ENCODE data around the gene ELP5. TPM values are rescaled to one million over a fixed set of nuclear protein-coding genes. Genes with fewer than 3 reads are reported as not detected.

Gene ELP5
- total and polyA plus RNA-seq, 11 donors = 28.0 to 87.2 (median 50.4) TPM

- WGBS, 4 donors = 1 to 2% (median 1%) methylated on average over 39 to 70 of the region's 73 CpGs
- Histone ChIP-seq H3K27ac (peak overlapping the region; percentile 57 to 98 (median 94)), H3K4me3 (peak overlapping the region; percentile 66 to 98 (median 90)), H3K36me3 (peaks cover 0 to 38% (median 29%) of the 10 kb centered on the region in 9 donors), H3K4me1 (peaks cover 10 to 58% (median 39%) of the 10 kb centered on the region in 12 donors), H3K9me3 (no peaks in the 10 kb centered on the region), H3K27me3 (no peaks in the 10 kb centered on the region)
- peak in 2 of 4 donors; percentile 4 to 17 for ATAC-seq
- no peak for TF ChIP-seq POLR2A (IDR thresholded peaks at IDR 0.05)
- TF ChIP-seq CTCF (IDR thresholded peaks at IDR 0.05) = no peak
- intact Hi-C loops (cut with DNase I) = loop anchor here in 3 of 10 donors (2.0 to 10.0 kb wide), 4 partner anchors 17 to 607 kb away; partner anchors contain the start of genes CD68 (in 1 of the 3), POLR2A (in 1 of the 3) and SLC35G6 (in 1 of the 3)
- peak; percentile 86 to 90 (median 87) for DNase-seq
Observed at GRCh38 chr17:7237761-7238419, 14.1 kb upstream of the ELP5 start.

GRCh38 chr17:7238420-7239090 lies 13.5 kb upstream of the ELP5 start:
- Histone ChIP-seq H3K4me3 (peak overlapping the region; percentile 66 to 98 (median 90)), H3K27me3 (no peaks in the 10 kb centered on the region), H3K27ac (peak overlapping the region; percentile 81 to 98 (median 94)), H3K9me3 (no peaks in the 10 kb centered on the region), H3K4me1 (peaks cover 5 to 56% (median 37%) of the 10 kb centered on the region in 12 donors), H3K36me3 (peaks cover 0 to 38% (median 29%) of the 10 kb centered on the region in 9 donors)
- intact Hi-C loops (cut with DNase I) = loop anchor here in 3 of 10 donors (1.0 to 10.0 kb wide), 5 partner anchors 14 to 606 kb away; partner anchors contain the start of genes CD68 (in 1 of the 3), EIF5A (in 1 of the 3), ELP5 (in 1 of the 3) and POLR2A (in 1 of the 3)
- TF ChIP-seq CTCF (IDR thresholded peaks at IDR 0.05) (no peak), POLR2A (IDR thresholded peaks at IDR 0.05) (no peak)
- WGBS, 4 donors = 1% methylated on average over 31 to 39 of the region's 39 CpGs
- ATAC-seq (no peak), DNase-seq (peak in 1 of 5 donors; percentile 61)

- no peaks in the 10 kb centered on the region for H3K27me3 ChIP-seq
- ATAC-seq (peak; percentile 79 to 86 (median 84)), DNase-seq (peak; percentile 99 to 100 (median 99))
- no peaks in the 10 kb centered on the region for H3K9me3 ChIP-seq
- H3K27ac ChIP-seq = peak within 1 kb of the TSS; percentile 81 to 98 (median 94)
- peak within 1 kb of the TSS; percentile 66 to 98 (median 90) for H3K4me3 ChIP-seq
- peaks cover 5 to 58% (median 40%) of the 10 kb centered on the region in 12 donors for H3K4me1 ChIP-seq
- 1 to 2% (median 1%) methylated on average over 53 to 72 of the region's 72 CpGs for WGBS, 4 donors
- peaks cover 0 to 46% (median 35%) of the 10 kb centered on the region in 9 donors for H3K36me3 ChIP-seq
- TF ChIP-seq CTCF (IDR thresholded peaks at IDR 0.05) (peak in 1 of 12 donors; percentile 9), POLR2A (IDR thresholded peaks at IDR 0.05) (peak in 1 of 2 donors; percentile 56)
- intact Hi-C loops (cut with DNase I) = loop anchor here in 4 of 10 donors (1.0 to 10.0 kb wide), 5 partner anchors 13 to 605 kb away; partner anchors contain the start of genes CD68 (in 2 of the 4), EIF5A (in 1 of the 4), ELP5 (in 1 of the 4) and POLR2A (in 1 of the 4)
Observed at GRCh38 chr17:7239091-7240027, 12.7 kb upstream of the ELP5 start, which contains the start of gene PHF23. Gene PHF23 (minus strand): TSS chr17:7239457. CDS start chr17:7239279, 178 bp downstream.
